ENCODE results near the gene HSF5.

The HSF5 gene

DNA sequence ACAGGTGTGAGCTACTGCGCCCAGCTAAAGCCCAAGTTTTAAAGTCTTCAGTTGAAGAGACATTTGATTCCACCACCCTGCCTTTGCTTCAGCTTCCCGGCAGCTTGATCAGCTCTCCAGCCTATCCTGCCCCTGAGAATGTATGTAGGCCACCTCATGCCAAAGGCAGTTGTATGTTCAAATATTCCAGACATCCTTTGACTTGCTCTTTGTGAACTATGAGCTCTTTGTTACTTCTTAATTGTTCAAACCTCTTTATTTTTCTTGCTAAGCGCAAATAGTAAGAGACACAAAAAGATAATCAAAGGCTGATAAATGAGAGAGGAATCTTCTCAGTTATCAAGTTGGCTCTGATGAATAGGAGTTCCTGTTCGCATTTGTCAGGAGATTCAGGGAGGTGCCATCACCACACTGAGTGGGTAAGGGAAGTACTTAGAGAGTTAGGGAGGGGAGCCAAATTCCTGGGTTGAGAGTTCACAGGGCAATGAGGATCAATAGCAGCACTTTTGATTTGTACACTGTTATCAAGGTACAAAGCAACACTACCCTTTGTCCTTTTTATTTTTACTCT lies 104.2 kb downstream of the HSF5 start:
- no peak for DNase-seq

DNA sequence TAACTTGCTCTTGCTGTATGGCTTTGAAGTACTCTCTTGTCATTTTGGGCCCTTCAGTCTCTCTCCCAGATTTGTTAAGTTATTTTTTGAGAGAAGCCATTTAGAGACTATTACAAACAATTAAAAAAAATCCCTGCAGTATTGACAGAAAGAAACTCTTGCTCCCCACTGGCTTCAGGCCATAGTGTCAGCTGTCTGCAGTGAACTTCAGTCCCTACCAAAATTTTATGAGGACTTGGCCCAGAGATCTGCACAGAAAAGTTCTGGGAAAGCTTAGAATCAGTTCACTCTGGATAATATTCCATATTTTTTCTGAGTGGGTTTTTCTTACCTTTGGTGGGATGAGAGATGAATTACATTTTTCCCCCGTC lies 105.4 kb downstream of the HSF5 start:
- DNase-seq: no peak

DNA sequence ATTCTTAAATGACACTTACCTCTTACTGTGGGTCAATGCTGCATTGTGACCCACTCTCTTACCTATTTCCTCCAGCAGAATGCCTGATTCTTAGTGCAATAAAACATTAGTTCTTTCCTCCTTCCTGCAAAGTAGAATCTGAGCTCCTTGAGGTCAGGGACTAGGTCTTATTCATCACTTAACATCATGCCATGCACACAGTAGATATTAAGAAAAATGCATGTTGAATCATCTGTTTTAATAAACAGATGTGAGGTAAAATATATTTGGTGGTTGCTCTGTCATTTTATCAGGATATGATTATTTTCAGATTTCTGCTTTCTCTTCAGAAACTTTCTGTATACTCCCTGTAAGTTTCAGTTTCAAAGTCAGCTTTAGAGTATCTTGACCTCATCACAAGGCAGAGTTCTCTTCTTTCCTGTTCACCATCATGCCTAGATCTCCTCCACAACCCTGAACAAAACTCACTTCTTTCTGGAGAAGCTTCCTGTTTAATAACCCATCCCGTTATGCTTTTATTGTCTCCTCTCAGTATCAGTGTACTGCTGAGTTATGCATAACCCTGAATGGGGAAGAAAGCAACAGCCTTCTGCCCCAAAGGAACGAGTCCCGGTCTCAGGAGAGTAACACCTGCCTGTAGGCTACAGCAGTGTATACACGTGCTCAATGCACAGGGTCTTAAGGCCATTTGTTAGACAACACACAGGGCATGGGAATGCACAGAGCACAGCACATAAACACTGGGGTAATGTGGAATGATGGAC lies 105.9 kb downstream of the HSF5 start:
- DNase-seq: no peak

DNA sequence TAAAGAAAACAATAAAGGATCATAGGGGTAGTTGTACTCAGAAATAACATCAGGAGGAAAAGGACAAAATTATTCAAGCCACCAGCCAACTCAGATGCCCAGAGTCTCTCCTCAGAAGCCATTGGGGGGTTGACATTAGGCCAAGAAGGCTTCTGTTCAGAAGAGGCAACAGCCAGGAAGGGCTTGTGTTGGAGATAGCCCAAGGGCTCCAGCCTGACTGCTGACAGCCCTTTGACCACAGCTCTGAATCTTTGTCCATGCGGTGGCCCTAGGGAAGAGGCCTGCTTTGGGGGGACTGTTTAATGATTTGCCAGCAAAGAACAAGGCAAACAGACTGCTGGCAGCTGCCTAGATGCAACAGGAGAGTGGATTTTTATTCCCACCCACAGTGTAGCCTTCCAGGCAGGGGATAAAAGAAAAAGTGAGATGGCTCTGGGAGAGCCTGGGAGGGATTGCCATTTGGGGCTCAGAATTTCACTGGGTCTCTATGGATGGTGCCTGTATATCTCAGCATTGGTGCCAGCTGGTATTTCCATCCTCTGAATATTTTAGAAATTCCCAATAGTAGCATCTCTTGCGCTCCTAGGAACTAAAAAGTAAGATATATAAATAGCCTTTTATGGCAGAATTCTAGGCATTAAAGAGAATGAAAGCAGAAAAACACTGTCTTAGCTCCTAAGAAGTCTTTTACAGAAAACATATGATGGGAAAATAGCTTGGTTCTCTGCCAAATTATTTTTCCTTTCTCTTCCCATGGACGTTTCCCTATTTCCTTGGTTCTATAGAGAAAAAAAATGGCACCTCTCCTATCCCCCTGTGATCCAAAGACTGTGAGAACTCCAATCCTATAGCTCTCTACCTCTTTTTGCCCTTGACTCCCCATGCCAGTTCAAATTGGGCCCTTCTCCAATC lies 106.8 kb downstream of the HSF5 start:
- no peak for DNase-seq

DNA sequence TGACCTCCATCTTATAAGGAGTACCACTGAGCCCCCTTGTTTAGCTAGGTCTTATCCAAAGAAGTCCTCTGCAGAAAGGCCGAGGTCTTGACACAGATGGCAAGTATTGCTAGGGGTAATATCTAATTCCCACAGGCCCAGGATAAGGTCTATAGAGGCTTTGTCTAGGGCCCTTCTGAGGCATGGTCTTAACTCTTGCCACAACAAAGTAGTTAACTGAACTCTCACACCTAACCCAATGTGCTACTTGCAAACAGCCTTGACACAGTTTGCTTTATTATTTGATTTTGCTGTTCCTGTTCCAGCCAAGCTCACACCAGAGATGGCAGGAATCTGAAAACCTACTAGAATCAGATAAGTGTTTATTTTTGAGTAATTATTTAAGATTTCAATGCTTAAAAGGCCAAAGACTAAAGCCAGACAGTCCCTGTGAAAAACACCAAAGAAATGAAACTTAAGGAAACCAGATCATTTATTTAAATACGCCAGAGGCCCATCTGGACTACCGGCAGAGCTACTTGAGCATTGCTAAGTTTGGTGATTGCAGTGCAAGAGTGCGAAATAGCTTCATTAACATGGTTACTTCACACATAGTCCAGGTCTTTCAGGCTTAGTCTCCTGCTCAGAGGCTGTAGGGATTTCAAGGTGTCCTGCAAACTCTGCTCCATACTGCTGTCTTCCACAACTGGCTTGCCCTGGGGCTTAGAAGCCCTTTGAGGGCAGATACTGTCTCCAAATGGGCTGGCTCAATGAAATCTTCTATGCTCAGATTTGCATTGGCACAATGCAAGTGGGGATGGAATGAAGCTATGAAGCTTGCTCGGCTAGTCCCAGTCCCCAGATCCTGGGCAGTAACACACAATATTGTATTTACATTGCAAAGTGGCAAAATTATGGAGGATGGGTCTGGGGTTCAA lies 107.7 kb downstream of the HSF5 start:
- DNase-seq: no peak

DNA sequence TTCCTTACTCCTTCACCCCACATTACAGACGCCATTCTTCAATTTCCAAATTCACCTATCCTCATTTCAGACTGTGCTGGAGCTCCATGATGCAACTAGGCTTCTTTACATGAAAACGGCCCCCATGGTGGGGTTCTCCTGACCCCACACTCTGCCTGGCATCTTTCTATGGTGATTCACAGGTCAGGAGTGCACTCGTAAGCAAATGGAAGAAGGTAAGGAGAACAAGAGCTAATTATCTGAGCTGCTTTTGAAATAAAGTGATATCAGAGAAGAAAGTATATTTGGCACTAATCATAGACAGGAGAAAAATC lies 108.7 kb downstream of the HSF5 start:
- DNase-seq: no peak

DNA sequence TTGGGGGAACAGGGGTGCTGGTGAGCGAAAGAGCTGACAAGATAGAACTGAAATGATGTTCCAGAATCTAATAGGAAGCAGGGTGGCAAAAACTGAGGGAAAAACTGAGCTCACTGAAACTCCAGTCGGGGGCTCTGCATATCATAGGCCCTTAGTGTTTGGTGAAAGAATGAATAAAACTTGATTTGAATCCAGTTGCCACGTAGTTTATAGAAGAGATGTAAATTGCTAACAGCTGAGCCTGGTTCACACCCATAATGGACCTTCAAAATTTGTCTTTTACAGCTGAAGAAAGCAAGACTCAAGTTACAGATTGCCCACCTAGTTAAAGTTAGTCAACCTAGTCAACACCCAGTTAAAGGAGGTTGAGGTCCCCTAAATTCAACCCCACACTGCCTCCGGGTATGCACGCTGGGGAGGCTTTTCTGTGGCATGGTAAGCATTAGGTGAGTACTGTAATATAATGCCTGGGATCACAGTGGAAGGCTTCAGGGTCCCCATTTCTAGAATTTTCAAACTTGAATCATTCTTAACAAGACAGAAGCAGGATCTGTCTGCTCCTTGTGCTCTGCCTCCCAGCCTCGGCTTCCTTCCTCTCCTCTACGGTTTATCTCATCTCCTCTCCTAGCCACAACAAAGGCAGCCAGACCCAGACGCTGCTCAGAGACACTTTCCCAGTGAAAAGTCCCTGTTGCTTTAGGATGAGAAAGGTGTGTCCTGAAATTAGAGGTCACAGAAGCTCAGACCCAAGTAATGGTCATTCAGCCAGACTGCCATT lies 109.3 kb downstream of the HSF5 start:
- no peak for DNase-seq

DNA sequence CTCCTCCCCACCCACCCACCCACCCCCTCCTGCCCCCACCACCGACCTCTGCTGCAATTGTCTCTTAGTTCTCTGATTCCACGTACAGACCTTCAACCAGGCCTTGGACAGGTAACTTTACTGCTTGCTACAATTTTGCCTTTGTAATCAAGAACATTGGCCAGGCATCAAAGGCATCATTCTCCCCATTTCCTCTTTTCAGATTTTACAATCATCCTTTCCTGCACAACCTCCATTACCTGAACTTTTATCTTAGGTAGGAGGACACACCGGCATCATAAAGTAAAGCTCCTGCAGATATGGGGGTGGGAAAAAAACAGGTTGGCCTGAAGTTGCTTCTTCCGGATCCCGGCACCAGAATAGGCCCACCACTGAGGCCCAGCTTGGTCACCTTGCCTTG lies 110.5 kb downstream of the HSF5 start:
- no peak for DNase-seq

DNA sequence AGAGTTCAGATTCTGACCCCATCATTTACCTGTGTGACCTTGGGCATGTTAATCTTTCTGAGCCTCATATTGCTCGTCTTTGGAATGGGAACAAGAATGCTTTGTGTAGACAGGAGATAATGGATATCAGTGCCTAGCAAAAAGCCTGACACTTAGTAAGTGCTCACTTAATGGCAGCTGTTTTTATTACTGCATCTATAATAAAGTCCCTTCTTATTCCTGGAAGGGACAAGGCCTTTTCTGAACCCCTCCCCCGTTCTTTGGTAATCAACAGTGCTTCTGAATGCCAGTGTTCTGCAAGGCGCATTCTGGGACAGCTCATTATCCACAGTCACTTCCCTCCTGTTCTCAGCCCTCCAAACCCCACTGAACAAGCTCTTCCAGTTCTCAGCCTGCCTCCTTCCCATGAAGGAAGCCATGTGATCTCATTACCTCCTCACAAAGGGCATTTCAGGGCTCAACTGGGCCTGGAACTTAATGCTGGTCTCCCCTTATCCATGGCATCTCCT lies 111.1 kb downstream of the HSF5 start:
- no peak for DNase-seq

DNA sequence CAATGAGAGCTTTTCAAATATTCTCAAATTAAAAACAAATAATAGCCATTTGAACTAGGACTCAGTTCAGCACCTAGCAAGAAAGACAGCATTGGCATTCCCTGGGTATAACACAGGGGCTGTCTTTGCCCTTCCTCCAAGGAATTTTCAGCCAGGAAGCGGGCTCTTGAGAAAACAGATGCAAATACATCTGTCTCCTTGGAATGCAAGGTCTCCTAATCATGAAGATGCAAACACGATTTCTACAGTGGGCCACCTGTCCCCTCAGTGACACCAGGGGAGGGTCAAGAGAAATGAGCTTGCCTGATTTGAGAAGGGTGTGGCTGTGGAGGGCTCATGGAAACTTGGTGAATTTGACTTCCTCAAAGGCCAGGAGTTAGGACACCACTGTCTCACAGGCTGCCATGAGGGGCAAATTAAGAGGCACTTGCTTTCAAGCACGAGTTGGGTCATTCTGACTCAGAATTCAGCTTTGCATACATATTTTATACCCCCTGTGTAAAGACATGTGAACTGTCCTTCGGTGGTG lies 111.7 kb downstream of the HSF5 start:
- DNase-seq: no peak

DNA sequence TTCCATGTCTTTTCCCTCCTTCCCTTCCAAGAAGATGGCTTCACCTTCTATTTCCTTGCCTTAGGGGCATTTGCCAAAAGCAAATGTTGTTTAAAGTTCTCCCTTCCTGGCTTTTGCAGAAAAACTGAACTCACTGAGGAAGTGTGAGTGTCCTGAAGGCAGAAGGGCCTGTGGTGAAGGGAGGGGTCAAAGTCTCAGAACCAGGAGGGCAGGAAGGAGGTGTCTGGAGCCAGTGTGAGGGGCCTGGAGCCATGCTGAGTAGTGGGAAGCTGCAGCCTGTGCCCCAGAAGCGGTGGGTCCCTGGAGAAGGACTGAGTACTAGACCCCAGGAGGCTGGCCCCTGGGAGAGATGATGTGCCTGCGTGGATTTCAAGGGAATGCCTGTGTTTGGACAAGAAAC lies 112.4 kb downstream of the HSF5 start:
- no peak for DNase-seq

DNA sequence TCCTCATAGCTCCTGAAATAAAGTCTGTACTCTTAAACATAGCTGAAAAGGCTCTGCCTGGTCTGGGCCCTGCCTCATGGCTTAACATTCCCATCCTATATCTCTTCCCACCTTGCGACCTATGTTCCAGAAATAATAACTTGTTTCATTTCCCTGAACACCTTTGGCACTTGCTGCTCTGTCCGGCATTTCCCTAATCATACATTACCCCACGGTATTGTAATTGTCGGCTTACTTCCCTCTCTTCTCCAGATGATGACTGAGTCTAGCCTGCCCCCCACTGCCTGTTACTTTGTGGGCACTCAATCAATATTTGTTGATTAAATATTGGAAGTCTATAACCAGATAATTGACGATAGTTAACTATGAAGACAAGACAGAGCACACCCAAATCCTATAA lies 113.0 kb downstream of the HSF5 start:
- no peak for DNase-seq

DNA sequence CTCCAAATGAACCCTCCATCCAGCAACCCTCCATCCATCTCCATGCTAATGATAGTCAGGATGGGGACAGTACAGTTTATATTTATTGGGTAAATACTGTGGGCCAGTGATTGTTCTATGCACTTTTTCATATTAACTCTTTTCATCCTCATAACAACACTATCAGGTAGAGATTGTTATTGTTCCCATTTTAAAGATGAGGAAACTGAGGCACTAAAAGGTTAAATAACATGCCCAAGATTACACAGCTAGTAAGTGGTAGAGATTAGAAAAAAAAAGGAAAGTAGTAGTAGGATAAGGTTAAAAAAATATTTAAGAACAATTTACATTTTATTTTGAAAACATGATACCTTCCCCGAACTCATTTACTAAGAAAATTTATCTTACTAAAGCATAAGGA lies 114.3 kb downstream of the HSF5 start:
- no peak for DNase-seq

DNA sequence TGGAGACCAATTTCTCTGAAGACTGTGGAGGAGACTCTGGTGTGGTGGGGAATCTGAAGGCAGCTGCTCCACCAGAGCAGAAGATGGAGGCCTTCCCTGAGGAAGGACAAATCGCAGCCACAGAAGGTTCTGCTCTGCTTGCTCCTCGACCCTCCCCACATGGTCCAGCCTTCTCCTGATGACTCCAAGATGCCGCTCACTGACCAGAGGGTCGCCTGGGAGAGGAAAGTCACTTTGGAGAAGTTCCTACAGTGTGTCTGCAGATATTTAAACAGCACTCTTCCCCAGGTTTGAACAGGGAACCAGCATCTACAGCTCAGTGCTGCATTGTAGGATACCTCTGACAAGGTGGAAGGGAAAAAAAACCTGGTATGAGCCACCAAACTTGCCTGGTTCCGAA lies 115.2 kb downstream of the HSF5 start:
- no peak for DNase-seq

DNA sequence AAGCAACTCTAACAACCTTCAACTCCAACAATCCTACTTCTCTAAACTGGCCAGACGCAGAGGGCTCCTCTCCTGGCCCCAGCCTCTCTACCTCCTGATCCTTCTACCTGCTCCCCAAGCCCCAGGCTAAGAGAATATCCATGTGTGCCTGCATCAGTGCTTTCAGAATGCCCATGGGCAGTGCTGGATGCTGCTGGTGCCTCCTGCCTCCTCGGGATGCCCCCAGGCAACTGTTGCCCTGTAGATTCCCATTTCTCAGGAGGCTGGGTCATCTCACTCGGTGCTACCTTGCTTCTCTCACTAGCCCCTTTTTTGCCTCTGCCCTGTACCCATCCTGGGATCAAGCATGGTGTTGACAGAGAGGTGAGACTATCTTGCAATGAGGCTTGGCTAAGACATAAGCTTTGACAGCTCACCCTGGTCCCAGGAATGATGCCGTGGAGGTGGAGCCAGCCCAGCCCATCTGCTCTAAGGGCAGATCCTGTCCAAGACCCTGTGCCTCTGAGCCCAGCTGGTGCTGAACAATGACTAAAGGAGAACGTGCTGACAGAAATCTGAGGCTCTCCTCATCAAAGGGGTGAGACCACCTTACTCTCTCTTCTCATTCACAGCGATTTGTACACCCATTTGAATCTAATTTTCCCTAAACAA lies 116.8 kb downstream of the HSF5 start:
- no peak for DNase-seq

DNA sequence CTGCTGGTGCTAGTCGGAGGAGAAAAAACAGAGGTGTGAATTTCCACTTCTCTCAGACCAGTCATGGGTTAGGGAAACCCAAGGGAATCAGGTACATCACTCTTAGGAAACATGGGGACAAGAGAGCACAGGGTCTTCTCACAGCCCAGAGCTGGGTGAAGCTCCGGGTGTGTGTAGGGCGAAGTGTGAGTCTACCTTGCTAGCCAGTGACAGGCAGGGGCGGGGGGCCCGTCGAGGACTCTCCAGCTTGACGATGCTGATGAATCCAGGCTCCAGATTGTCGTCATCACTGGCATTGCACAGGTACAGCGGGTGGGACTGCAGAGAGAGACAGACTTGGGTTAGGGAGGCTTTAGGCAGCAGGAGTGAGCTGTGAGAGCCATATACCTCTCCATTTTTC lies 117.5 kb downstream of the HSF5 start:
- DNase-seq: no peak

DNA sequence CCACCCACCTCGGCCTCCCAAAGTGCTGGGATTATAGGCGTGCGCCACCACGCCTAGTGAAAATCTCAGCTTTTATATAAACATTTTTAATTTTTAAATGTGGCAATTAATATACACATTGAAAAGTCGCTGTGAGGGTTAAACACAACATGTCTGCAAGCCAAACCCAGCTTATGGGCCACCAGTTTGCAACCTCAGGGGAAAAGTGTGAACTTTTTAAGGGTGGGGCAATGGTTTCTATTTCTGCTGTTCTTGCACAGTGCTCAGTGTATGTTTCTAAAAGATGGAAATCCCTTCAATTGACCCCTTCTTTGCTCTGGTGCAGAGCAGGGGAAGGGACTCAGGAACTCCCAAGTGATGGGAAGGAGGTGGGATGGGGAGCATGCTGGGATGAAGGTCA lies 117.9 kb downstream of the HSF5 start:
- DNase-seq: no peak
